PFSK-1 (cell line): ENCODE measurements around the gene TNFRSF21.

ENCODE experiments used
- FOXP2 ChIP-seq: optimal IDR thresholded peaks from 2 replicates; pipeline ENCODE3; 2011; ENCODE audit warnings: borderline replicate concordance, control low read depth, inconsistent platforms; ENCODE audit not compliant: insufficient read depth; ENCODE audit errors: extremely low read length, extremely low read depth
- POLR2AphosphoS5 ChIP-seq: IDR thresholded peaks from 2 replicates; pipeline ENCODE4 v1.6.1; 2012; ENCODE audit warnings: low read depth, mild to moderate bottlenecking, control low read depth, low read length, moderate library complexity
- SIN3A ChIP-seq: IDR thresholded peaks from 2 replicates; pipeline ENCODE4 v1.6.1; 2012; ENCODE audit warnings: mild to moderate bottlenecking, low read length, moderate library complexity, borderline replicate concordance; ENCODE audit not compliant: insufficient read depth
- TAF1 ChIP-seq: IDR thresholded peaks from 2 replicates; pipeline ENCODE4 v1.6.1; 2012; ENCODE audit warnings: low read length, control low read depth, borderline replicate concordance; ENCODE audit not compliant: insufficient read depth
- TF ChIP-seq, protein P1 (sequence below), 2 experiments: IDR thresholded peaks; 2 replicates each; pipeline versions ENCODE4 v1.6.1 to v1.8.0; 2011 to 2012; ENCODE audit warnings: low read depth in 2 of 2, low read length in 2 of 2, control low read depth in 1 of 2, inconsistent platforms in 1 of 2, mild to moderate bottlenecking in 1 of 2, moderate library complexity in 1 of 2; ENCODE audit not compliant: insufficient read depth in 1 of 2

TNFRSF21 gene

DNA sequence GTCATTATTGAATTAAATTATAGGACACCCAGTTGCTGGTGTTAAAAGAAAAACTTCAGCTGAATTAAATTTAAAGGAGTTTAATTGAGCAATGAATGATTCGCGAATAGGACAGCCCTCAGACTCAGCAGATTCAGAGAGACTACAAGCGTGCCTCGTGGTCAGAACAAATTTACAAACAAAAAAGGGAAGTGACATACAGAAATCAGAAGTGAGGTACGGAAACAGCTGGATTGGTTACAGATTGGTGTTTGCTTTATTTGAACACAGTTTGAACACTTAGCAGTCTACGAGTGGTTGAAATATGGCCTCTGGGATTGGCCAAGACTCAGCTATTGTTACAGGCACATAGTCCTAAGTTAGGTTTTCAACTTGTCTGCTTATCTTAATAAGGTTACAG, 25.8 kb upstream of the TNFRSF21 start:
- TF ChIP-seq FOXP2 (no peak), POLR2AphosphoS5 (no peak), SIN3A (no peak), TAF1 (no peak)
- TF ChIP-seq, protein P1, sequence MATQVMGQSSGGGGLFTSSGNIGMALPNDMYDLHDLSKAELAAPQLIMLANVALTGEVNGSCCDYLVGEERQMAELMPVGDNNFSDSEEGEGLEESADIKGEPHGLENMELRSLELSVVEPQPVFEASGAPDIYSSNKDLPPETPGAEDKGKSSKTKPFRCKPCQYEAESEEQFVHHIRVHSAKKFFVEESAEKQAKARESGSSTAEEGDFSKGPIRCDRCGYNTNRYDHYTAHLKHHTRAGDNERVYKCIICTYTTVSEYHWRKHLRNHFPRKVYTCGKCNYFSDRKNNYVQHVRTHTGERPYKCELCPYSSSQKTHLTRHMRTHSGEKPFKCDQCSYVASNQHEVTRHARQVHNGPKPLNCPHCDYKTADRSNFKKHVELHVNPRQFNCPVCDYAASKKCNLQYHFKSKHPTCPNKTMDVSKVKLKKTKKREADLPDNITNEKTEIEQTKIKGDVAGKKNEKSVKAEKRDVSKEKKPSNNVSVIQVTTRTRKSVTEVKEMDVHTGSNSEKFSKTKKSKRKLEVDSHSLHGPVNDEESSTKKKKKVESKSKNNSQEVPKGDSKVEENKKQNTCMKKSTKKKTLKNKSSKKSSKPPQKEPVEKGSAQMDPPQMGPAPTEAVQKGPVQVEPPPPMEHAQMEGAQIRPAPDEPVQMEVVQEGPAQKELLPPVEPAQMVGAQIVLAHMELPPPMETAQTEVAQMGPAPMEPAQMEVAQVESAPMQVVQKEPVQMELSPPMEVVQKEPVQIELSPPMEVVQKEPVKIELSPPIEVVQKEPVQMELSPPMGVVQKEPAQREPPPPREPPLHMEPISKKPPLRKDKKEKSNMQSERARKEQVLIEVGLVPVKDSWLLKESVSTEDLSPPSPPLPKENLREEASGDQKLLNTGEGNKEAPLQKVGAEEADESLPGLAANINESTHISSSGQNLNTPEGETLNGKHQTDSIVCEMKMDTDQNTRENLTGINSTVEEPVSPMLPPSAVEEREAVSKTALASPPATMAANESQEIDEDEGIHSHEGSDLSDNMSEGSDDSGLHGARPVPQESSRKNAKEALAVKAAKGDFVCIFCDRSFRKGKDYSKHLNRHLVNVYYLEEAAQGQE (IDR thresholded peaks at IDR 0.05; ENCODE audit: insufficient read depth in 1 of 2, low read depth in 2 of 2, low read length in 2 of 2) = no peak

DNA sequence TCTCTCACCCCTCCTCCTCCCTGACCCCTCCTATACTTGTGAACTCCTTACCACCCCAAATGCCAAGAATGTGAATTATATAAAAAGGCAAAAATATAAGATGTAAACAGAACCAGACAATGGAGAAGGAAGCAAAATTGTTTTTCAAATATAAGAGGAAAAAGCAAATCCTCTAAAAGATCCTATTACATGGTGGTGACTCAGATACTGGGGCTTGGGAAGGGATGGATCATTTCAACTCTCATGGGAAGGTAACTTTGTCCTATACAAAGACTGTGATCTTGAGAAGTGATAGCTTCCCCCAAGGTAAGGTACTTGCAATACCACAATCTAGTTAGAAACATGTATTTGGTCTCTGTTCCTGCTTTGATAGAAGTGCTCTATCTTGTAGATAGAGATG, 24.6 kb upstream of the TNFRSF21 start:
- no peak for TF ChIP-seq SIN3A
- no peak for TF ChIP-seq TAF1
- no peak for TF ChIP-seq FOXP2
- no peak for TF ChIP-seq POLR2AphosphoS5
- TF ChIP-seq, protein P1 (IDR thresholded peaks at IDR 0.05; ENCODE audit: insufficient read depth in 1 of 2, low read depth in 2 of 2, low read length in 2 of 2) = no peak

DNA sequence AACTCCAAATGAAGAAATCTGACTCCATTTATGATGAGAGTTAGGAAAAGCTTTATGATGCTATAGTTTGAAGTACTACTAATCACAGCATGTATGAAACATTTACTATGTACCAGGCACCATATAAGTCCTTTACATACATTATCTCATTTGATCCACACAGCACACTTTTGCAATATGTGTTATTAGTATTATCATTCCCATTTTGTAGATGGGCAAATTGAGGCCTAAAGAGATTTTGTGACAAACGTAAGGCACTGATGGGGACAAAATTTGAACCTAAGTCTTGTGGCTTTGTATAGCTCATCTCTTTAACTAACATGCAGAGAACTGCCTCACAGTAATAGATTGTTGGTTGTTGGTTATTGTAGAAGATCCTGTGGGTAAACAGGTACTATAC, 14.2 kb upstream of the TNFRSF21 start:
- TF ChIP-seq TAF1 = no peak
- TF ChIP-seq SIN3A = no peak

DNA sequence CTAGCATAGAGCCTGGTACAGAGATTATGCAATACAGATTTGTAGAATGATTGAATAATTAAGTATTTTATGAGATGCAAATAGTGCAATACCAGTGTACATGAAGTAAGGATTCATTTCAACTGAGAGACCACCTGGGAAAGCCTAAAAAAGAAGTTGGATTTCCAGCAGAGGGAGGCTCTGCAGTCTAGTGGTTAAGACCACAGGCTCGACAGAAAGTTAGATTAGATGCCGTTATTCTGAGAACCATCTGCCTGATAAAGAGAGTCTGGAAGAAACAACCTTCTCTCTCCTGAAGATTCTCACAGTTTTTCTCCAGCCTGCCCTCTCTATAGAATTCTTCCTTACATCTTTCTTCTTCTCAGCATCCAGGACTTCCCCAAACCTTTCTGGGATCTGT, 13.6 kb upstream of the TNFRSF21 start:
- no peak for TF ChIP-seq POLR2AphosphoS5
- no peak for TF ChIP-seq SIN3A
- no peak for TF ChIP-seq TAF1
- no peak for TF ChIP-seq FOXP2
- TF ChIP-seq, protein P1 (IDR thresholded peaks at IDR 0.05; ENCODE audit: insufficient read depth in 1 of 2, low read depth in 2 of 2, low read length in 2 of 2) = no peak

DNA sequence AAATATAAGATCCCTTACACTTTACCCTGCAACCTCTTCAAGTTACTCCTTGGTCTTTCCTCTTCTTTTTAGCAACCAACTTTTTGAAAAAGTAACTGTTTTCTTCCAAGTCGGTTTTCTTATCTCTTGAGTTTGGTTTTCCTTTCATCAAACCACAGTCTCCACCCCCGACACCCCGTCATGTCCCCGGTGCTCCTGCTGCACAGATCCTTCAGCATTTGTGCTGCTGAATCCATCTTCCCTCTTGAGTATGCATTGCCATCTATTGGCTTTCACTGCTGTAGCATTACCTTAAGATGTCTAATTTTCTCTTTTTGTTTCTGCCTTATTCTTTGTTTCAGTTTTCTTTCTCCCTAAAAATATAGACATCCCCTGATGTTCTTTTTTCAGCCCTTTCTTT, 11.9 kb upstream of the TNFRSF21 start:
- TF ChIP-seq FOXP2 (no peak), SIN3A (no peak), TAF1 (no peak), POLR2AphosphoS5 (no peak)
- TF ChIP-seq, protein P1 (IDR thresholded peaks at IDR 0.05; ENCODE audit: insufficient read depth in 1 of 2, low read depth in 2 of 2, low read length in 2 of 2) = no peak
